Endodermal cell (in vitro differentiated cells): Measurements from ENCODE around the gene MYOM1. TPM values are rescaled to one million over a fixed set of nuclear protein-coding genes. Genes with fewer than 3 reads are reported as not detected.

Source experiments
- DNase-seq: peaks from one replicate; pipeline ENCODE4 v3.0.0-alpha.2; 2017
- H3K27ac ChIP-seq: 2 replicates; pipeline ENCODE4 v1.5.1; 2013; ENCODE audit warnings: mild to moderate bottlenecking, low read depth, low read length, moderate library complexity
- H3K27me3 ChIP-seq: 2 replicates; pipeline ENCODE4 v1.6.1; 2013; ENCODE audit warnings: mild to moderate bottlenecking, low read length, moderate library complexity; ENCODE audit not compliant: insufficient read depth, control insufficient read depth, poor library complexity, severe bottlenecking
- H3K36me3 ChIP-seq: 2 replicates; pipeline ENCODE4 v1.7.0; 2013; ENCODE audit warnings: mild to moderate bottlenecking, low read length, moderate library complexity; ENCODE audit not compliant: control insufficient read depth, insufficient read depth
- H3K4me1 ChIP-seq: one replicate; pipeline ENCODE4 v1.7.0; 2013; ENCODE audit warnings: low read length; ENCODE audit not compliant: control insufficient read depth, insufficient read depth
- H3K4me3 ChIP-seq: 2 replicates; pipeline ENCODE4 v1.5.1; 2013; ENCODE audit warnings: mild to moderate bottlenecking, low read length, moderate library complexity
- H3K9ac ChIP-seq: 2 replicates; pipeline ENCODE4 v1.6.1; 2013; ENCODE audit warnings: mild to moderate bottlenecking, low read length, moderate library complexity; ENCODE audit not compliant: poor library complexity, severe bottlenecking; ENCODE audit errors: extremely low read depth
- H3K9me3 ChIP-seq: 2 replicates; pipeline ENCODE4 v1.6.1; 2013; ENCODE audit warnings: mild to moderate bottlenecking, low read length, moderate library complexity; ENCODE audit not compliant: control insufficient read depth
- H3K27ac Mint-ChIP-seq: 2 replicates; pipeline ENCODE4 v1.8.0; 2020; ENCODE audit warnings: mixed read lengths
- H3K27me3 Mint-ChIP-seq: 2 replicates; pipeline ENCODE4 v1.8.0; 2021; ENCODE audit warnings: mild to moderate bottlenecking, mixed read lengths; ENCODE audit not compliant: insufficient read depth
- H3K36me3 Mint-ChIP-seq: 2 replicates; pipeline ENCODE4 v1.8.0; 2020; ENCODE audit warnings: low read depth, mixed read lengths
- H3K4me1 Mint-ChIP-seq: 2 replicates; pipeline ENCODE4 v1.8.0; 2020; ENCODE audit warnings: mixed read lengths
- H3K4me3 Mint-ChIP-seq: 2 replicates; pipeline ENCODE4 v1.8.0; 2020; ENCODE audit warnings: mild to moderate bottlenecking, moderate library complexity, mixed read lengths
- H3K9me3 Mint-ChIP-seq: 2 replicates; pipeline ENCODE4 v1.8.0; 2020; ENCODE audit warnings: mild to moderate bottlenecking, mixed read lengths
- CTCF ChIP-seq: fragments of 200-600 bp; sonication (generic); conservative IDR thresholded peaks from 2 replicates; pipeline ENCODE4 v1.5.0; 2021; ENCODE audit warnings: antibody characterized with exemption, mild to moderate bottlenecking
- WGBS, 2 experiments: methylation state at CpG; one replicate each; pipeline versions ENCODE4 v1.1.5 to v1.1.7; 2013; ENCODE audit warnings: missing lambda C conversion rate in 2 of 2, mixed read lengths in 1 of 2; ENCODE audit not compliant: insufficient coverage in 1 of 2, insufficient read length in 1 of 2; 5-methylcytosine and 5-hydroxymethylcytosine counted together
- total RNA-seq, 2 donors: library from RNA; stranded (reverse); fragmentation: NEBNext Ultra II Directional in 1 of 2; extraction: Animal tissue kit (Norgen Biotek cat#: 25700) in 1 of 2; gene quantifications; 2 replicates in 1 of 2; 3 replicates in 1 of 2; pipeline ENCODE4 v1.2.1, GENCODE V29; 2021

MYOM1 gene
- total RNA-seq, 2 donors from 2014 or later, result 0.49 to 0.88 TPM

- Mint-ChIP-seq H3K27ac (no peak overlapping the region), H3K27me3 (no peaks in the 10 kb centered on the region), H3K4me1 (peaks cover 4% of the 10 kb centered on the region), H3K36me3 (no peaks in the 10 kb centered on the region), H3K4me3 (no peak overlapping the region), H3K9me3 (no peaks in the 10 kb centered on the region)
- no peaks in the 10 kb centered on the region for H3K27me3 ChIP-seq
- no peaks in the 10 kb centered on the region for H3K9me3 ChIP-seq
- no peak overlapping the region for H3K27ac ChIP-seq
- H3K36me3 ChIP-seq, result no peaks in the 10 kb centered on the region
- no peak for DNase-seq
- no peak overlapping the region for H3K4me3 ChIP-seq
- 97 to 100% methylated on average over 1 of the region's 1 CpG for WGBS, 2 experiments
- no peak for TF ChIP-seq CTCF
- H3K4me1 ChIP-seq, result no peaks in the 10 kb centered on the region
- H3K9ac ChIP-seq, result no peak overlapping the region
Observed at GRCh38 chr18:3159830-3160229, 59.9 kb downstream of the MYOM1 start.

- no peaks in the 10 kb centered on the region for H3K9me3 ChIP-seq
- H3K4me1 ChIP-seq, result no peaks in the 10 kb centered on the region
- Mint-ChIP-seq H3K4me3 (no peak overlapping the region), H3K27me3 (no peaks in the 10 kb centered on the region), H3K4me1 (peaks cover 4% of the 10 kb centered on the region), H3K27ac (no peak overlapping the region), H3K9me3 (no peaks in the 10 kb centered on the region), H3K36me3 (no peaks in the 10 kb centered on the region)
- H3K4me3 ChIP-seq, result no peak overlapping the region
- 93% methylated on average over 2 of the region's 2 CpGs; no CpG with 5 or more reads in 1 of the 2 experiments for WGBS, 2 experiments
- H3K36me3 ChIP-seq, result no peaks in the 10 kb centered on the region
- no peak for DNase-seq
- no peak overlapping the region for H3K9ac ChIP-seq
- H3K27me3 ChIP-seq, result no peaks in the 10 kb centered on the region
- no peak for TF ChIP-seq CTCF
- H3K27ac ChIP-seq, result no peak overlapping the region
Observed at GRCh38 chr18:3157606-3158005, 62.2 kb downstream of the MYOM1 start.

GRCh38 chr18:3157086-3157485 lies 62.7 kb downstream of the MYOM1 start:
- Histone ChIP-seq H3K4me1 (no peaks in the 10 kb centered on the region), H3K36me3 (no peaks in the 10 kb centered on the region), H3K27ac (no peak overlapping the region), H3K4me3 (no peak overlapping the region), H3K9me3 (no peaks in the 10 kb centered on the region), H3K27me3 (no peaks in the 10 kb centered on the region), H3K9ac (no peak overlapping the region)
- Mint-ChIP-seq H3K36me3 (no peaks in the 10 kb centered on the region), H3K4me1 (peaks cover 2% of the 10 kb centered on the region), H3K4me3 (no peak overlapping the region), H3K27me3 (no peaks in the 10 kb centered on the region), H3K9me3 (no peaks in the 10 kb centered on the region), H3K27ac (no peak overlapping the region)
- TF ChIP-seq CTCF, result no peak
- no peak for DNase-seq
- WGBS, 2 experiments, result 89 to 100% methylated on average over 3 to 5 of the region's 5 CpGs
